WTC11 (cell line): ENCODE results near the gene MRC1. TPM values are rescaled to one million over a fixed set of nuclear protein-coding genes. Genes with fewer than 3 reads are reported as not detected.

ENCODE experiments used
- ATAC-seq: fragments of 200-7000 bp; cut with Tn5 transposase; 2 replicates; pipeline ENCODE4 v1.10.0; 2021; ENCODE audit warnings: mild to moderate bottlenecking, moderate library complexity
- CTCF ChIA-PET: fragments of 300-600 bp; sonication (Branson Sonifier 250); formaldehyde crosslinking; loops from one replicate; lab custom pipeline; 2021; ENCODE audit warnings: antibody characterized with exemption; lab: Charles Lee
- POLR2A ChIA-PET: fragments of 350-600 bp; sonication (Branson Sonifier 250); formaldehyde crosslinking; loops from one replicate; lab custom pipeline; 2021; ENCODE audit warnings: antibody characterized with exemption; lab: Charles Lee
- DNase-seq: peaks from one replicate; pipeline ENCODE4 v3.0.0; 2021; ENCODE audit warnings: low spot score
- H3K27ac Mint-ChIP-seq: 2 replicates; pipeline ENCODE4 v1.8.0; 2021; ENCODE audit warnings: mixed read lengths
- H3K27me3 Mint-ChIP-seq: 2 replicates; pipeline ENCODE4 v1.8.0; 2021; ENCODE audit warnings: low read depth, mild to moderate bottlenecking, moderate library complexity, mixed read lengths
- H3K36me3 Mint-ChIP-seq: 2 replicates; pipeline ENCODE4 v1.8.0; 2021; ENCODE audit warnings: mixed read lengths
- H3K4me1 Mint-ChIP-seq: 2 replicates; pipeline ENCODE4 v1.8.0; 2022; ENCODE audit warnings: mixed read lengths
- H3K4me3 Mint-ChIP-seq: 2 replicates; pipeline ENCODE4 v1.8.0; 2021; ENCODE audit warnings: mild to moderate bottlenecking, moderate library complexity, mixed read lengths
- H3K9me3 Mint-ChIP-seq: 2 replicates; pipeline ENCODE4 v1.8.0; 2021; ENCODE audit warnings: mixed read lengths
- CBFB ChIP-seq: sonication (generic); formaldehyde crosslinking; IDR thresholded peaks from 2 replicates; pipeline ENCODE4 v1.8.1; 2022; ENCODE audit warnings: mild to moderate bottlenecking, low read depth, missing genetic modification reagents
- CREB1 ChIP-seq: sonication (generic); formaldehyde crosslinking; IDR thresholded peaks from 2 replicates; pipeline ENCODE4 v1.8.0; 2023; ENCODE audit warnings: mild to moderate bottlenecking, missing genetic modification reagents
- GABPB1 ChIP-seq: sonication (generic); formaldehyde crosslinking; IDR thresholded peaks from 2 replicates; pipeline ENCODE4 v1.8.1; 2023; ENCODE audit warnings: mild to moderate bottlenecking, missing genetic modification reagents
- JUN ChIP-seq: sonication (generic); formaldehyde crosslinking; IDR thresholded peaks from 2 replicates; pipeline ENCODE4 v1.8.0; 2023; ENCODE audit warnings: mild to moderate bottlenecking, missing genetic modification reagents
- MYBL2 ChIP-seq: sonication (generic); formaldehyde crosslinking; IDR thresholded peaks from 2 replicates; pipeline ENCODE4 v1.8.1; 2023; ENCODE audit warnings: mild to moderate bottlenecking, moderate library complexity, missing genetic modification reagents
- RORB ChIP-seq: fragments of 250-450 bp; sonication (Bioruptor Pico); IDR thresholded peaks from 2 replicates; pipeline ENCODE4 v1.9.0; 2021; ENCODE audit warnings: mild to moderate bottlenecking
- SOX15 ChIP-seq: fragments of 250-450 bp; sonication (Bioruptor Pico); IDR thresholded peaks from 2 replicates; pipeline ENCODE4 v1.9.0; 2021; ENCODE audit warnings: mild to moderate bottlenecking
- TEAD4 ChIP-seq: sonication (generic); formaldehyde crosslinking; IDR thresholded peaks from 2 replicates; pipeline ENCODE4 v1.8.0; 2022; ENCODE audit warnings: mild to moderate bottlenecking, missing genetic modification reagents
- TP53 ChIP-seq: sonication (generic); formaldehyde crosslinking; IDR thresholded peaks from 2 replicates; pipeline ENCODE4 v1.8.1; 2023; ENCODE audit warnings: mild to moderate bottlenecking, missing genetic modification reagents
- ZNF121 ChIP-seq: sonication (generic); formaldehyde crosslinking; IDR thresholded peaks from 2 replicates; pipeline ENCODE4 v1.8.0; 2023; ENCODE audit warnings: missing genetic modification reagents
- ZNF138 ChIP-seq: sonication (generic); formaldehyde crosslinking; conservative IDR thresholded peaks from 2 replicates; pipeline ENCODE4 v1.8.1; 2022; ENCODE audit warnings: mild to moderate bottlenecking, moderate library complexity, missing genetic modification reagents
- ZNF263 ChIP-seq: sonication (generic); formaldehyde crosslinking; IDR thresholded peaks from 2 replicates; pipeline ENCODE4 v1.8.1; 2022; ENCODE audit warnings: low read depth, mild to moderate bottlenecking, moderate library complexity, missing genetic modification reagents
- ZNF317 ChIP-seq: sonication (generic); formaldehyde crosslinking; IDR thresholded peaks from 2 replicates; pipeline ENCODE4 v1.8.1; 2023; ENCODE audit warnings: low read depth, mild to moderate bottlenecking, moderate library complexity, missing genetic modification reagents, borderline replicate concordance
- ZNF416 ChIP-seq: fragments of 250-450 bp; sonication (Bioruptor Pico); IDR thresholded peaks from 2 replicates; pipeline ENCODE4 v1.9.0; 2021; ENCODE audit warnings: mild to moderate bottlenecking, inconsistent platforms
- ZNF423 ChIP-seq: fragments of 250-450 bp; sonication (Bioruptor Pico); IDR thresholded peaks from 2 replicates; pipeline ENCODE4 v2.1.2; 2022; ENCODE audit warnings: mild to moderate bottlenecking, moderate library complexity
- total RNA-seq: library from RNA; stranded (reverse); gene quantifications from 3 replicates; pipeline ENCODE4 v1.2.3, GENCODE V29; 2021
- TF ChIP-seq, protein P1 (sequence below): sonication (generic); formaldehyde crosslinking; IDR thresholded peaks from 2 replicates; pipeline ENCODE4 v1.8.0; 2022; ENCODE audit warnings: missing genetic modification reagents
- TF ChIP-seq, protein P2 (sequence below): sonication (generic); formaldehyde crosslinking; conservative IDR thresholded peaks from 2 replicates; pipeline ENCODE4 v1.8.1; 2023; ENCODE audit warnings: mild to moderate bottlenecking, low read depth, missing genetic modification reagents, moderate library complexity
- TF ChIP-seq, protein P3 (sequence below): sonication (generic); formaldehyde crosslinking; IDR thresholded peaks from 2 replicates; pipeline ENCODE4 v1.8.0; 2022; ENCODE audit warnings: mild to moderate bottlenecking, missing genetic modification reagents
- TF ChIP-seq, protein P4 (sequence below): sonication (generic); formaldehyde crosslinking; IDR thresholded peaks from 2 replicates; pipeline ENCODE4 v1.8.1; 2023; ENCODE audit warnings: mild to moderate bottlenecking, missing genetic modification reagents, moderate library complexity
- TF ChIP-seq, protein P5 (sequence below): fragments of 250-450 bp; sonication (Bioruptor Pico); IDR thresholded peaks from 2 replicates; pipeline ENCODE4 v1.9.0; 2021; ENCODE audit warnings: mild to moderate bottlenecking, borderline replicate concordance

MRC1 gene
- total RNA-seq, 1 experiment from 2014 or later: 0.33 TPM

DNA sequence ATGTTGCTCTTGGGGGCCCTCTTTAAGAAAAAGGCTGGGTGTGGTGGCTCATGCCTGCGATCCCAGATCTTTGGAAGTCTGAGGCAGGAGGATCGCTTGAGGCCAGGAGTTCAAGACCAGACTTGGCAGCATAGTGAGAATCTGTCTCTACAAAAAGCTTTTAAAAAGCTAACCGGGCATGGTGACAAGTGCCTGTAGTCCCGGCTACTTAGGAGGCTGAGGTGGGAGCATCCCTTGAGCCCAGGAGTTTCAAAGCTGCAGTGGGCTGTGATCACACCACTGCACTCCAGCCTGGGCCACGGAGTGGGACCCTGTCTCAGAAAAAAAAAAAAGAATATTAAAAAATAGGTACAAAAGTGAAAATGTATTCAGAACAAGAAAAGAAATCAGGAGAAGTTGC is 104.5 kb downstream of the MRC1 start (continued):
- TF ChIP-seq, protein P1, sequence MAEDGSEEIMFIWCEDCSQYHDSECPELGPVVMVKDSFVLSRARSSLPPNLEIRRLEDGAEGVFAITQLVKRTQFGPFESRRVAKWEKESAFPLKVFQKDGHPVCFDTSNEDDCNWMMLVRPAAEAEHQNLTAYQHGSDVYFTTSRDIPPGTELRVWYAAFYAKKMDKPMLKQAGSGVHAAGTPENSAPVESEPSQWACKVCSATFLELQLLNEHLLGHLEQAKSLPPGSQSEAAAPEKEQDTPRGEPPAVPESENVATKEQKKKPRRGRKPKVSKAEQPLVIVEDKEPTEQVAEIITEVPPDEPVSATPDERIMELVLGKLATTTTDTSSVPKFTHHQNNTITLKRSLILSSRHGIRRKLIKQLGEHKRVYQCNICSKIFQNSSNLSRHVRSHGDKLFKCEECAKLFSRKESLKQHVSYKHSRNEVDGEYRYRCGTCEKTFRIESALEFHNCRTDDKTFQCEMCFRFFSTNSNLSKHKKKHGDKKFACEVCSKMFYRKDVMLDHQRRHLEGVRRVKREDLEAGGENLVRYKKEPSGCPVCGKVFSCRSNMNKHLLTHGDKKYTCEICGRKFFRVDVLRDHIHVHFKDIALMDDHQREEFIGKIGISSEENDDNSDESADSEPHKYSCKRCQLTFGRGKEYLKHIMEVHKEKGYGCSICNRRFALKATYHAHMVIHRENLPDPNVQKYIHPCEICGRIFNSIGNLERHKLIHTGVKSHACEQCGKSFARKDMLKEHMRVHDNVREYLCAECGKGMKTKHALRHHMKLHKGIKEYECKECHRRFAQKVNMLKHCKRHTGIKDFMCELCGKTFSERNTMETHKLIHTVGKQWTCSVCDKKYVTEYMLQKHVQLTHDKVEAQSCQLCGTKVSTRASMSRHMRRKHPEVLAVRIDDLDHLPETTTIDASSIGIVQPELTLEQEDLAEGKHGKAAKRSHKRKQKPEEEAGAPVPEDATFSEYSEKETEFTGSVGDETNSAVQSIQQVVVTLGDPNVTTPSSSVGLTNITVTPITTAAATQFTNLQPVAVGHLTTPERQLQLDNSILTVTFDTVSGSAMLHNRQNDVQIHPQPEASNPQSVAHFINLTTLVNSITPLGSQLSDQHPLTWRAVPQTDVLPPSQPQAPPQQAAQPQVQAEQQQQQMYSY: no peak
- TF ChIP-seq, protein P2, sequence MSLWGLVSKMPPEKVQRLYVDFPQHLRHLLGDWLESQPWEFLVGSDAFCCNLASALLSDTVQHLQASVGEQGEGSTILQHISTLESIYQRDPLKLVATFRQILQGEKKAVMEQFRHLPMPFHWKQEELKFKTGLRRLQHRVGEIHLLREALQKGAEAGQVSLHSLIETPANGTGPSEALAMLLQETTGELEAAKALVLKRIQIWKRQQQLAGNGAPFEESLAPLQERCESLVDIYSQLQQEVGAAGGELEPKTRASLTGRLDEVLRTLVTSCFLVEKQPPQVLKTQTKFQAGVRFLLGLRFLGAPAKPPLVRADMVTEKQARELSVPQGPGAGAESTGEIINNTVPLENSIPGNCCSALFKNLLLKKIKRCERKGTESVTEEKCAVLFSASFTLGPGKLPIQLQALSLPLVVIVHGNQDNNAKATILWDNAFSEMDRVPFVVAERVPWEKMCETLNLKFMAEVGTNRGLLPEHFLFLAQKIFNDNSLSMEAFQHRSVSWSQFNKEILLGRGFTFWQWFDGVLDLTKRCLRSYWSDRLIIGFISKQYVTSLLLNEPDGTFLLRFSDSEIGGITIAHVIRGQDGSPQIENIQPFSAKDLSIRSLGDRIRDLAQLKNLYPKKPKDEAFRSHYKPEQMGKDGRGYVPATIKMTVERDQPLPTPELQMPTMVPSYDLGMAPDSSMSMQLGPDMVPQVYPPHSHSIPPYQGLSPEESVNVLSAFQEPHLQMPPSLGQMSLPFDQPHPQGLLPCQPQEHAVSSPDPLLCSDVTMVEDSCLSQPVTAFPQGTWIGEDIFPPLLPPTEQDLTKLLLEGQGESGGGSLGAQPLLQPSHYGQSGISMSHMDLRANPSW (CRISPR knock-in tag): no peak
- no peak for TF ChIP-seq ZNF121 (CRISPR knock-in tag)
- no peak for TF ChIP-seq TEAD4 (CRISPR knock-in tag)
- no peak for TF ChIP-seq JUN (CRISPR knock-in tag)
- no peak for TF ChIP-seq ZNF416
- no peak for TF ChIP-seq ZNF317 (CRISPR knock-in tag)
- TF ChIP-seq TP53 (CRISPR knock-in tag): no peak
- no peak for TF ChIP-seq CREB1 (CRISPR knock-in tag)
- TF ChIP-seq, protein P3, sequence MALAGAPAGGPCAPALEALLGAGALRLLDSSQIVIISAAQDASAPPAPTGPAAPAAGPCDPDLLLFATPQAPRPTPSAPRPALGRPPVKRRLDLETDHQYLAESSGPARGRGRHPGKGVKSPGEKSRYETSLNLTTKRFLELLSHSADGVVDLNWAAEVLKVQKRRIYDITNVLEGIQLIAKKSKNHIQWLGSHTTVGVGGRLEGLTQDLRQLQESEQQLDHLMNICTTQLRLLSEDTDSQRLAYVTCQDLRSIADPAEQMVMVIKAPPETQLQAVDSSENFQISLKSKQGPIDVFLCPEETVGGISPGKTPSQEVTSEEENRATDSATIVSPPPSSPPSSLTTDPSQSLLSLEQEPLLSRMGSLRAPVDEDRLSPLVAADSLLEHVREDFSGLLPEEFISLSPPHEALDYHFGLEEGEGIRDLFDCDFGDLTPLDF (CRISPR knock-in tag): no peak
- TF ChIP-seq SOX15 (CRISPR knock-in tag): no peak
- TF ChIP-seq ZNF263 (CRISPR knock-in tag): no peak
- no peak for TF ChIP-seq ZNF138 (CRISPR knock-in tag)
- no peak for TF ChIP-seq MYBL2 (CRISPR knock-in tag)
- no peak for TF ChIP-seq RORB (CRISPR knock-in tag)
- no peak for TF ChIP-seq ZNF423 (CRISPR knock-in tag)
- TF ChIP-seq, protein P4, sequence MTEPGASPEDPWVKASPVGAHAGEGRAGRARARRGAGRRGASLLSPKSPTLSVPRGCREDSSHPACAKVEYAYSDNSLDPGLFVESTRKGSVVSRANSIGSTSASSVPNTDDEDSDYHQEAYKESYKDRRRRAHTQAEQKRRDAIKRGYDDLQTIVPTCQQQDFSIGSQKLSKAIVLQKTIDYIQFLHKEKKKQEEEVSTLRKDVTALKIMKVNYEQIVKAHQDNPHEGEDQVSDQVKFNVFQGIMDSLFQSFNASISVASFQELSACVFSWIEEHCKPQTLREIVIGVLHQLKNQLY (CRISPR knock-in tag): no peak

DNA sequence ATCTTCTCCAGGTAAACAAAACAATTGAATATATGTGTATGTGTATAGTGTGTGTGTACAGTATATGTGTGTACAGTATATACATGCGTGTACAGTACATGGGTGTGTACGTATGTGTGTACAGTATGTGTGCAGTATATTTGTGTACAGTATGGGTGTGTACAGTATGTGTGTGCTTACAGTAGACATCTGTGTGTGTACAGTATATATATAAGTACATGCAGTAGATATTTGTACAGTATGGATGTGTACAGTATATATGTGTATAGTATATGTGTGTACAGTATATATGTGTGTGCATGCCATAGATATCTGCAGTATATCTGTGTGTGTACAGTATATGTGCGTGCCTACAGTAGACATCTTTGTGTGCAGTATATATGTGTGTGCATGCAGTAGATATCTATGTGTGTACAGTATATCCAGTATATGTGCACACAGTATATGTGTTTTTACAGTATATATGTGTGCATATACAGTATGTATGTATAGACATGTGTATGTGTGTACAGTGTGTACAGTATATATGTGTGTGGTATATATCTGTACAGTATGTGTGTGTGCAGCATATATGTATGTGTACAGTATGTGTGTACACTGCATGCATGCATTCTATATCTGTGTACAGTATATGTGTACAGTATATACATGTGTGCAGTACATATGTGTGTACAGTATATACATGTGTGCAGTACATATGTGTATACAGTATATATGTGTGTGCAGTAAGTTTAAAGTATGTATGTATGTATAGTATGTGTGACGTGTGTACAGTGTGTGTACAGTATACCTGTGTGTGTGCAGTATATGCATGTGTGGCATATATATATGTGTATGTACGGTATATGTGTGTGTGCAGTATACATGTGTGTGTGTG is 105.3 kb downstream of the MRC1 start:
- no peak overlapping the region for H3K27ac Mint-ChIP-seq
- POLR2A ChIA-PET: no interaction called here
- no peaks in the 10 kb centered on the region for H3K27me3 Mint-ChIP-seq
- H3K4me1 Mint-ChIP-seq: peaks cover 5% of the 10 kb centered on the region
- H3K9me3 Mint-ChIP-seq: peaks cover 21% of the 10 kb centered on the region
- CTCF ChIA-PET: no interaction called here
- H3K36me3 Mint-ChIP-seq: peaks cover 5% of the 10 kb centered on the region
- H3K4me3 Mint-ChIP-seq: no peak overlapping the region
- no peak for DNase-seq
- ATAC-seq: no peak
- TF ChIP-seq, protein P5, sequence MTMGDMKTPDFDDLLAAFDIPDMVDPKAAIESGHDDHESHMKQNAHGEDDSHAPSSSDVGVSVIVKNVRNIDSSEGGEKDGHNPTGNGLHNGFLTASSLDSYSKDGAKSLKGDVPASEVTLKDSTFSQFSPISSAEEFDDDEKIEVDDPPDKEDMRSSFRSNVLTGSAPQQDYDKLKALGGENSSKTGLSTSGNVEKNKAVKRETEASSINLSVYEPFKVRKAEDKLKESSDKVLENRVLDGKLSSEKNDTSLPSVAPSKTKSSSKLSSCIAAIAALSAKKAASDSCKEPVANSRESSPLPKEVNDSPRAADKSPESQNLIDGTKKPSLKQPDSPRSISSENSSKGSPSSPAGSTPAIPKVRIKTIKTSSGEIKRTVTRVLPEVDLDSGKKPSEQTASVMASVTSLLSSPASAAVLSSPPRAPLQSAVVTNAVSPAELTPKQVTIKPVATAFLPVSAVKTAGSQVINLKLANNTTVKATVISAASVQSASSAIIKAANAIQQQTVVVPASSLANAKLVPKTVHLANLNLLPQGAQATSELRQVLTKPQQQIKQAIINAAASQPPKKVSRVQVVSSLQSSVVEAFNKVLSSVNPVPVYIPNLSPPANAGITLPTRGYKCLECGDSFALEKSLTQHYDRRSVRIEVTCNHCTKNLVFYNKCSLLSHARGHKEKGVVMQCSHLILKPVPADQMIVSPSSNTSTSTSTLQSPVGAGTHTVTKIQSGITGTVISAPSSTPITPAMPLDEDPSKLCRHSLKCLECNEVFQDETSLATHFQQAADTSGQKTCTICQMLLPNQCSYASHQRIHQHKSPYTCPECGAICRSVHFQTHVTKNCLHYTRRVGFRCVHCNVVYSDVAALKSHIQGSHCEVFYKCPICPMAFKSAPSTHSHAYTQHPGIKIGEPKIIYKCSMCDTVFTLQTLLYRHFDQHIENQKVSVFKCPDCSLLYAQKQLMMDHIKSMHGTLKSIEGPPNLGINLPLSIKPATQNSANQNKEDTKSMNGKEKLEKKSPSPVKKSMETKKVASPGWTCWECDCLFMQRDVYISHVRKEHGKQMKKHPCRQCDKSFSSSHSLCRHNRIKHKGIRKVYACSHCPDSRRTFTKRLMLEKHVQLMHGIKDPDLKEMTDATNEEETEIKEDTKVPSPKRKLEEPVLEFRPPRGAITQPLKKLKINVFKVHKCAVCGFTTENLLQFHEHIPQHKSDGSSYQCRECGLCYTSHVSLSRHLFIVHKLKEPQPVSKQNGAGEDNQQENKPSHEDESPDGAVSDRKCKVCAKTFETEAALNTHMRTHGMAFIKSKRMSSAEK (CRISPR knock-in tag): no peak
- TF ChIP-seq, protein P1: no peak
- no peak for TF ChIP-seq CBFB (CRISPR knock-in tag)
- no peak for TF ChIP-seq GABPB1 (CRISPR knock-in tag)
